Nephron (organoid): ENCODE results near the gene EEF1G.

Source experiments
- H3K27ac Mint-ChIP-seq, 3 experiments: 2 replicates each; pipeline ENCODE4 v1.8.0; 2020; ENCODE audit warnings: mixed read lengths in 3 of 3, mild to moderate bottlenecking in 2 of 3, moderate library complexity in 1 of 3
- H3K27me3 Mint-ChIP-seq: 2 replicates; pipeline ENCODE4 v1.8.0; 2021; ENCODE audit warnings: low read depth, mild to moderate bottlenecking, moderate library complexity, mixed read lengths
- H3K36me3 Mint-ChIP-seq: 2 replicates; pipeline ENCODE4 v1.8.0; 2020; ENCODE audit warnings: low read depth, mixed read lengths
- H3K4me1 Mint-ChIP-seq: 2 replicates; pipeline ENCODE4 v1.8.0; 2020; ENCODE audit warnings: mixed read lengths
- H3K4me3 Mint-ChIP-seq, 3 experiments: 2 replicates each; pipeline ENCODE4 v1.8.0; 2020; ENCODE audit warnings: mild to moderate bottlenecking in 3 of 3, mixed read lengths in 3 of 3, moderate library complexity in 2 of 3
- H3K9me3 Mint-ChIP-seq: 2 replicates; pipeline ENCODE4 v1.8.0; 2020; ENCODE audit warnings: mixed read lengths
- TF ChIP-seq, protein P1 (sequence below), 3 experiments: fragments of 200-600 bp; sonication (generic); IDR thresholded peaks; one replicate each; pipeline ENCODE4 v1.5.0; 2021; ENCODE audit warnings: antibody characterized with exemption in 3 of 3; ENCODE audit not compliant: unreplicated experiment in 3 of 3

The EEF1G gene

DNA sequence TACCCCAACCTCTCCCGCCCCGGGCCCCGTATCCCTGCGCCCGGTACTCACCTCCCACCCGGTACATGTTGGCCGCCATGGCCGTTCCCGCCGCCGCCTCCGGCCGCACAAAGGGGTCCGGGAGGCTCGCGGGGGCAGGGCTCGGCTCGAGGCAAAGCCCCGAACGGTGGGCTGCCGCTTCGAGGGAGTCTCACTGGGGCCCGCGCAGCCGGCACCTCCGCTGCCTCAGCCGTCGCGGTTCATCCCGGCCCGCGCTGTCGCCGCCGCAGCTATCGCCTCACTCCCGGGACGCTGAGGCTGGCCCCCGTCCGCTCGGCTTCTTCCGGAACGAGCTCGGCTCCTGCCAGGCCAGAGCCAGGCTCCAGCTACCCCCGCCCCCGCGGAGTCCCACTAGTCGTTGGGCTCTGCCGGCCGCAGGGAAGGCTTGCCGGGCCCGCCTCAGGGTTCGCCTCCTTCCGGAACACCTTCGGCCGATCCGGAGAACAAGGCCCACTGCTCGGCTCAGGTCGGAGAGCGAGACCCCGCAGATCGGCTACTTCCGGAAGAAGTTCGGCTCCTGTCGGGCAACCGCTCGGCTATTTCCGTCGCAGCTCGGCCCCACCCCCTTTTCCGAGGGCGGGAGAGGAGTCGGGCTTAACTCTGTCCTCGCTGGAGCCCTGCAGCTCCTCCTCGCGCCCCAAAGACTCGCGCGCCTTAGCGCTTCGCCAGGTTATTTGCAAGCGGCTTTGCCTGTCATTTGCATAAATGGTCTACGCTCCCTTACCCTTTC lies 27.9 kb upstream of the EEF1G start, which contains the start of gene MTA2:
Gene MTA2, minus strand, starts transcription at position 494 of the 769 bp plus-strand sequence. Its CDS starts 415 bp downstream, at position 79.
- TF ChIP-seq, protein P1, sequence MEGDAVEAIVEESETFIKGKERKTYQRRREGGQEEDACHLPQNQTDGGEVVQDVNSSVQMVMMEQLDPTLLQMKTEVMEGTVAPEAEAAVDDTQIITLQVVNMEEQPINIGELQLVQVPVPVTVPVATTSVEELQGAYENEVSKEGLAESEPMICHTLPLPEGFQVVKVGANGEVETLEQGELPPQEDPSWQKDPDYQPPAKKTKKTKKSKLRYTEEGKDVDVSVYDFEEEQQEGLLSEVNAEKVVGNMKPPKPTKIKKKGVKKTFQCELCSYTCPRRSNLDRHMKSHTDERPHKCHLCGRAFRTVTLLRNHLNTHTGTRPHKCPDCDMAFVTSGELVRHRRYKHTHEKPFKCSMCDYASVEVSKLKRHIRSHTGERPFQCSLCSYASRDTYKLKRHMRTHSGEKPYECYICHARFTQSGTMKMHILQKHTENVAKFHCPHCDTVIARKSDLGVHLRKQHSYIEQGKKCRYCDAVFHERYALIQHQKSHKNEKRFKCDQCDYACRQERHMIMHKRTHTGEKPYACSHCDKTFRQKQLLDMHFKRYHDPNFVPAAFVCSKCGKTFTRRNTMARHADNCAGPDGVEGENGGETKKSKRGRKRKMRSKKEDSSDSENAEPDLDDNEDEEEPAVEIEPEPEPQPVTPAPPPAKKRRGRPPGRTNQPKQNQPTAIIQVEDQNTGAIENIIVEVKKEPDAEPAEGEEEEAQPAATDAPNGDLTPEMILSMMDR (IDR thresholded peaks at IDR 0.05; ENCODE audit: unreplicated experiment in 3 of 3): no peak
- H3K27ac Mint-ChIP-seq: peak within 1 kb of the TSS; percentile 96 to 98 (median 97)
- peaks cover 52% of the 10 kb centered on the region for H3K4me1 Mint-ChIP-seq
- H3K4me3 Mint-ChIP-seq: peak within 1 kb of the TSS; percentile 93 to 95 (median 95)
- H3K9me3 Mint-ChIP-seq: no peaks in the 10 kb centered on the region
- H3K36me3 Mint-ChIP-seq: peaks cover 42% of the 10 kb centered on the region
- H3K27me3 Mint-ChIP-seq: peaks cover 20% of the 10 kb centered on the region

DNA sequence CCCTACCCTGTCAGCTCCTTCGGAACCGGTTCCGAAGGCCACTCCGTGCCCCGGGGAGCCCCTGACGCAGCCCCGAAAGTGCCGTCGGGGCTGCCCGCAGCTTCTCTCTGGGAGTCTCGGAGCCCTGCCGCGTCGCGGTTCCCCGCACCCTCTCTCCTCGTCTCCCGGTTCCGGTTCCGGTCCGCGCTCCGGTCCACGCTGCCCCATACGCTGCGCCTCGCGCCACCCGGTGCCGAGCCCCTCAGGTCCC lies 27.4 kb upstream of the EEF1G start:
- TF ChIP-seq, protein P1 (IDR thresholded peaks at IDR 0.05; ENCODE audit: unreplicated experiment in 3 of 3): no peak
- Mint-ChIP-seq H3K9me3 (no peaks in the 10 kb centered on the region), H3K27ac (peak overlapping the region in 2 of 3 experiments; percentile 96 to 97), H3K4me1 (peaks cover 52% of the 10 kb centered on the region), H3K4me3 (peak overlapping the region; percentile 93 to 95 (median 95)), H3K27me3 (peaks cover 20% of the 10 kb centered on the region), H3K36me3 (peaks cover 47% of the 10 kb centered on the region)

DNA sequence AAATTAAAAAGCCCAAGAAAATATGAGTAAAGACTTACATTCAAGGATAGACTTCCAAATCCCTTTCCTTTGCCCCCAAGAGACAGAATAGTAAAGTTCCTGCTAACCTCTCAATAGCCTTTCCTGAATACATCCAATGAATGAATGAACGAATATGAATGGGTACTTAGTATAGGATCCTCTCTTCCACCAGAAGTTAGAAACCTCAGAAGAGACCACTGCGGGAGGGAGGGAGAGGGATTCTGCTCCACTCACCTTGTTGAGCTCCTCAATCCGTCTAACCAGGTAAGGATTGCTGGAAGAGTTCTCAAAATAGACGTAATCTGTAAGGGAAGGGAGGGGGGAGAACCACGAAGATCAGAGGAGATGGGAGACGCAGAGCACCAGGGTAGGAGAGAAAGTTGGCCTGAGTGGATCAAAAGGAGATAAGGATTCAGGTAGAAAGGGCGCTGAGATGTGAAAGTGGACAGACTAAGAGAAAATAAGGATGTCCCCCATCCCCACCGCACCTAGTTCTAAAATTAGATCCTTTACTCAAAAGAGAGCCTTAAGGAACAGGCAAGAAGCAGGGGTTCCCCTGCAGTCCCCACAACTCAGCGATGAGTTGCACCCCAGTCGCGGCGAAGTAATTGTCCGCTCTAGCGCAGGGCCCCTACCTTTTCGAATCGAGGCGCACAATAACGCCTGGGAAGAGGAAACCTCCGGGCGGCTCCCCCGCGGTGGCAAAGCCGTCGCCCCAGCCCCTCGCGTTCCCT lies 26.9 kb upstream of the EEF1G start:
- peaks cover 52% of the 10 kb centered on the region for H3K4me1 Mint-ChIP-seq
- peaks cover 20% of the 10 kb centered on the region for H3K27me3 Mint-ChIP-seq
- H3K36me3 Mint-ChIP-seq: peaks cover 50% of the 10 kb centered on the region

DNA sequence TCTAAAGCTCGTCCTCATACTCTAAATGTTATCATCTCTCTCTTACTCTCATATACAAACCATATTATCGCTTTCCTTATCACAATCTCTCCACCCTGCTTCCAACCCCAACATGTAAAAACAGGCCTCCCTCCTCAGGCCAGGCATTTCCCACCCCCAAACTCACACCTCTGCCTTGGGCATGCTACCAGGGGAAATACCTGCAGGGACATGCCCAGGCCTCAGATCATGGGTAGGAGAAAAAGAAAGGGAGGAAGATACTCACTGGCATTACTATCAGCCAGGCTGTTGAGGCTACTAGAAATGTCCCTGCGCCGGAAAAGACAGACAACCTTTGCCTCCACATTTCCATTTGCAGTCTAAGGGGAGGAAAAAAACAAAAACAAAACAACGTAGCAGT lies 26.2 kb upstream of the EEF1G start:
- no peaks in the 10 kb centered on the region for H3K9me3 Mint-ChIP-seq
- H3K27ac Mint-ChIP-seq: peak overlapping the region; percentile 96 to 98 (median 97)
- H3K4me1 Mint-ChIP-seq: peaks cover 48% of the 10 kb centered on the region
- H3K4me3 Mint-ChIP-seq: peak overlapping the region; percentile 93 to 95 (median 95)
- peaks cover 20% of the 10 kb centered on the region for H3K27me3 Mint-ChIP-seq
- TF ChIP-seq, protein P1 (IDR thresholded peaks at IDR 0.05; ENCODE audit: unreplicated experiment in 3 of 3): no peak
- peaks cover 53% of the 10 kb centered on the region for H3K36me3 Mint-ChIP-seq

More for the DNA sequence above, 26.9 kb upstream of the EEF1G start:
- Mint-ChIP-seq H3K27ac (peak overlapping the region; percentile 96 to 98 (median 97)), H3K9me3 (no peaks in the 10 kb centered on the region), H3K4me3 (peak overlapping the region; percentile 93 to 95 (median 95))
- TF ChIP-seq, protein P1 (IDR thresholded peaks at IDR 0.05; ENCODE audit: unreplicated experiment in 3 of 3): no peak

DNA sequence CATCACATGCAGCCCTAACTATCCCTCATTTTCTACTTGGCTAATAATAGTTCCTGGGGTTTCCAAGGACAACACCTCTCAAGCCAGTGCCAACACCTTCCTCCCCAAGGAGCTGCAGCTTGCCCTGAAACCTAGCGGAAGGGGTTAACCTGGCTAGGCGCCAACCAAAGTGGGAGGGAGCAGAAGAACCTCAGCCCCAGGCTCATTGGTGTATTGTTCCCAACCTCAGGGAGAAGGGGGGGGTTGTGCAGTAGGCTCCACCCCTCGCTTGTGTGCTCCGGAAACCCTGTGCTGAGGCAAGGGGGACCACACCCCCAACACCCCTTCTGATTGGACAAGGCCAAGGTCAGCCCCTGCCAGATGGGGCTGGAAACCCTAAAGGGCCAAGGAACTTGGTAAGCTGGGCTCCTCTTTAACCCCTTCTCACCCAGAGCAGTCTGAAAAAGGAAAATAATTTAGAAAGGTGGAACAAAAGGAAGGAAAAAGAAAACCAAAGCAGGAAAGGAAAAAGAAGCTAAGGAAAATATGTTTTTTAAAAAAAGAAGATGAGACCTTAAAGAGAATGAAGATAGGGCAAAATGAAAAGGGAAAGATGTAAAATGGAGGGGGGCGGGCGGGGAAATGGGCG lies 25.5 kb upstream of the EEF1G start:
- Mint-ChIP-seq H3K27ac (peak overlapping the region; percentile 96 to 98 (median 97)), H3K4me3 (peak overlapping the region; percentile 93 to 95 (median 95)), H3K4me1 (peaks cover 41% of the 10 kb centered on the region), H3K36me3 (peaks cover 59% of the 10 kb centered on the region), H3K9me3 (no peaks in the 10 kb centered on the region), H3K27me3 (peaks cover 16% of the 10 kb centered on the region)
- TF ChIP-seq, protein P1 (IDR thresholded peaks at IDR 0.05; ENCODE audit: unreplicated experiment in 3 of 3): no peak
